Measurements from ENCODE around the gene TCAP. TPM values are rescaled to one million over a fixed set of nuclear protein-coding genes. Genes with fewer than 3 reads are reported as not detected.

The TCAP gene
- total and polyA plus RNA-seq, 2 donors from 2014 or later: 1.5 to 1.7 TPM

DNA sequence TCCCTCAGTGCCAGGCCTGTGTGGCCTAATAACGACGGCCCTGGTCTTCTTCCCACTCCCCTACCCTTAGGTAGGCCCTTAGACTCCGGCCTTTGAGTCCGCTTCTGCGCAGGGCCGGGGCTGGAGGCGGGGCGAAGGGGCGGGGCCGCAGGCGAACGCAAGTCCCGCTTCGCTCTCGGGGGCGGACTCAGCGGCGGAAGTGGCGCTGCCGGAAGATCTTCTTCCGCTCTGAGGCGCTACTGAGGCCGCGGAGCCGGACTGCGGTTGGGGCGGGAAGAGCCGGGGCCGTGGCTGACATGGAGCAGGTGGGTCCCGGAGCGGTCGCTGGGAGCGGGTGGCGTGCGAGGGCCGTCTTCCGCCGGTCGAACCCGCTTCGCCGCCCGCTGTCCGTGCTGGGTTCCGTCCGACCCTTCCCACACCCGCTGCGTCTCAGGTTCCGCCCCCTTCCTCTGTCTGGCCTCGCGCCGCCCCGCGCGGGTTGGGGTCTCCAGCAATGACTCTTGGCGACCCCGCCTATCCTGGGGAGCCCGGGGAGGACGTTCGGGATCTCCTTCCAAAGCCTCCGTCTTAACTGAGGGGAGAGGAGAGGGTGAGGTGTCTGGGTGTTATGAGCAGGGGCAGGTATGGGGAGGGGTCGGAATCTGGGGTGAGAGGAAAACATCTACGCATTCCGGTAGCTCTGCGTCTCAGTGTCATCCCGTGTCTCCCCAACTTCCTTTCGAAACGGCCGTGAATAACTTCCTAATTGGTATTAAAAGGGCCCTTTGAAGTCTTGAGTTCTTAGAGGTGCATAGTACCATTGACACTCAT lies 28.0 kb upstream of the TCAP start, which contains the start of gene STARD3:
Gene STARD3 (plus strand): TSS at position 218 of the 810 bp plus-strand sequence. CDS start 16,388 bp downstream, outside the sequence.
- TF ChIP-seq, protein P1, sequence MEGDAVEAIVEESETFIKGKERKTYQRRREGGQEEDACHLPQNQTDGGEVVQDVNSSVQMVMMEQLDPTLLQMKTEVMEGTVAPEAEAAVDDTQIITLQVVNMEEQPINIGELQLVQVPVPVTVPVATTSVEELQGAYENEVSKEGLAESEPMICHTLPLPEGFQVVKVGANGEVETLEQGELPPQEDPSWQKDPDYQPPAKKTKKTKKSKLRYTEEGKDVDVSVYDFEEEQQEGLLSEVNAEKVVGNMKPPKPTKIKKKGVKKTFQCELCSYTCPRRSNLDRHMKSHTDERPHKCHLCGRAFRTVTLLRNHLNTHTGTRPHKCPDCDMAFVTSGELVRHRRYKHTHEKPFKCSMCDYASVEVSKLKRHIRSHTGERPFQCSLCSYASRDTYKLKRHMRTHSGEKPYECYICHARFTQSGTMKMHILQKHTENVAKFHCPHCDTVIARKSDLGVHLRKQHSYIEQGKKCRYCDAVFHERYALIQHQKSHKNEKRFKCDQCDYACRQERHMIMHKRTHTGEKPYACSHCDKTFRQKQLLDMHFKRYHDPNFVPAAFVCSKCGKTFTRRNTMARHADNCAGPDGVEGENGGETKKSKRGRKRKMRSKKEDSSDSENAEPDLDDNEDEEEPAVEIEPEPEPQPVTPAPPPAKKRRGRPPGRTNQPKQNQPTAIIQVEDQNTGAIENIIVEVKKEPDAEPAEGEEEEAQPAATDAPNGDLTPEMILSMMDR (IDR thresholded peaks at IDR 0.05; ENCODE audit: borderline replicate concordance, extremely low read depth, insufficient read depth): no peak
- Histone ChIP-seq H3K9ac (ENCODE audit: low read length in 3 of 3) (peak within 1 kb of the TSS; percentile 71 to 99 (median 79)), H3K4me1 (ENCODE audit: control insufficient read depth in 2 of 3, insufficient read depth in 2 of 3, low read depth in 1 of 3, low read length in 3 of 3) (peaks cover 2 to 33% (median 15%) of the 10 kb centered on the region in 3 donors), H3K9me3 (ENCODE audit: control insufficient read depth in 2 of 3, insufficient read depth in 1 of 3, low read length in 3 of 3) (no peaks in the 10 kb centered on the region), H3K36me3 (ENCODE audit: control insufficient read depth in 2 of 3, insufficient read depth in 3 of 3, low read length in 3 of 3) (no peaks in the 10 kb centered on the region), H3K27me3 (ENCODE audit: control insufficient read depth, insufficient read depth, low read length) (no peaks in the 10 kb centered on the region), H3K27ac (ENCODE audit: low read depth in 2 of 2, low read length in 2 of 2) (peak within 1 kb of the TSS; percentile 85 to 88), H3K4me3 (ENCODE audit: low read length in 3 of 3) (peak within 1 kb of the TSS; percentile 85 to 99 (median 91))
- DNase-seq (peak; percentile 93 to 98 (median 95)), FAIRE-seq (no peak)
- intact Hi-C loops (cut with DNase I): no loop called here

DNA sequence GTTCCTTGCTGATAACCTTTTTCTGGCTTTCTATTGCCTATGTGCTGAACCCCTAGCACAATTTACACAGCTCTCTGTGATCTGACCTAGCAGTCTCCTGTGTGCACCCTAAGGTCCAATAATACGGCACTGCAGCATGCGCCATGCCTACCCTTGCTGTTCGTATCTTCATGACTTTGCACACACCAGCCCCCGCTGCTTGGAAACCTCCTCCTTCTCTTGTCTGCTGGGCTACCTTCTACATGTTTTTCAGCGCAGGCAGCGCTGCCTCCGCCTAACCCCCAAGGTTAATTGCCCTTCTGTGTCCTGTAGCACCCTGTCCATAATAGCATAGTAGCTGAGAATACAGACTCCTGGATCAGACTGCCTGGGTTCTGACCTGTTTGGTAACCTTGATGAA lies 26.8 kb upstream of the TCAP start:
- H3K36me3 ChIP-seq (ENCODE audit: control insufficient read depth in 2 of 3, insufficient read depth in 3 of 3, low read length in 3 of 3): no peaks in the 10 kb centered on the region
- no peaks in the 10 kb centered on the region for H3K9me3 ChIP-seq (ENCODE audit: control insufficient read depth in 2 of 3, insufficient read depth in 1 of 3, low read length in 3 of 3)
- intact Hi-C loops (cut with DNase I): no loop called here
- peak overlapping the region in 2 of 3 donors; percentile 91 to 99 for H3K4me3 ChIP-seq (ENCODE audit: low read length in 3 of 3)
- H3K4me1 ChIP-seq (ENCODE audit: control insufficient read depth in 2 of 3, insufficient read depth in 2 of 3, low read depth in 1 of 3, low read length in 3 of 3): peaks cover 2 to 36% (median 15%) of the 10 kb centered on the region in 3 donors
- TF ChIP-seq, protein P1 (IDR thresholded peaks at IDR 0.05; ENCODE audit: borderline replicate concordance, extremely low read depth, insufficient read depth): no peak
- no peak for DNase-seq
- H3K27ac ChIP-seq (ENCODE audit: low read depth in 2 of 2, low read length in 2 of 2): no peak overlapping the region
- peak overlapping the region in 1 of 3 donors; percentile 99 for H3K9ac ChIP-seq (ENCODE audit: low read length in 3 of 3)
- FAIRE-seq: no peak
- no peaks in the 10 kb centered on the region for H3K27me3 ChIP-seq (ENCODE audit: control insufficient read depth, insufficient read depth, low read length)

DNA sequence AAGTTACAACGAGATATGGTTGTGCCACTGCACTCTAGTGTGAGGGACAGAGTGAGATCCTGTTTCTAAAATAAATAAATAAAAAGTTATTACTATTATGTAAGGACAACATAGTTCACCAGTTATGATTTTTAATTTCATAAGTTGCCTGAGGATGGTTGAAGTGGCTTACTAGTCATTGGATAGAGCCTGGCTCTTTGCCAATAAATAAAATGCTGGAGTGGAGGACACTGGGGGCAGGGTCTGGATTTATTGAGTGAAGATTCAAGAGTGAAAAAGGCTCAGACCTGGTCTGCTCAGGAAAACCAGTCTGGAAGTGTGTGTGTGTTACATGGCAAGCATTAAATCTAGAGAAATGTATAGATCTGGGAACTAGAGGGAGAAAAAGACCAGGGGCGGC lies 26.1 kb upstream of the TCAP start:
- TF ChIP-seq, protein P1 (IDR thresholded peaks at IDR 0.05; ENCODE audit: borderline replicate concordance, extremely low read depth, insufficient read depth): no peak
- no peaks in the 10 kb centered on the region for H3K9me3 ChIP-seq (ENCODE audit: control insufficient read depth in 2 of 3, insufficient read depth in 1 of 3, low read length in 3 of 3)
- H3K4me1 ChIP-seq (ENCODE audit: control insufficient read depth in 2 of 3, insufficient read depth in 2 of 3, low read depth in 1 of 3, low read length in 3 of 3): peaks cover 2 to 36% (median 15%) of the 10 kb centered on the region in 3 donors
- no peak for FAIRE-seq
- no peak overlapping the region for H3K9ac ChIP-seq (ENCODE audit: low read length in 3 of 3)
- no peak overlapping the region for H3K4me3 ChIP-seq (ENCODE audit: low read length in 3 of 3)
- H3K27ac ChIP-seq (ENCODE audit: low read depth in 2 of 2, low read length in 2 of 2): no peak overlapping the region
- H3K27me3 ChIP-seq (ENCODE audit: control insufficient read depth, insufficient read depth, low read length): no peaks in the 10 kb centered on the region
- no peaks in the 10 kb centered on the region for H3K36me3 ChIP-seq (ENCODE audit: control insufficient read depth in 2 of 3, insufficient read depth in 3 of 3, low read length in 3 of 3)
- intact Hi-C loops (cut with DNase I): no loop called here
- no peak for DNase-seq
